Peyer's patch (tissue), 4 donors: ENCODE measurements around the gene FTO. TPM values are rescaled to one million over a fixed set of nuclear protein-coding genes. Genes with fewer than 3 reads are reported as not detected.
"Not testable (repeated sequence)": the region's sequence is repeated elsewhere in the genome, so short reads cannot be mapped to it uniquely, and the experiment has no call there.

ENCODE experiments used
- DNase-seq, 3 donors: peaks; one replicate each; pipeline ENCODE4 v3.0.0-alpha.2; 2017 to 2019
- H3K27ac ChIP-seq, 4 donors: fragments of 200-600 bp; sonication (generic); one replicate each; pipeline ENCODE4 v1.5.1; 2016 to 2019
- H3K27me3 ChIP-seq, 2 donors: fragments of 200-600 bp; sonication (generic); one replicate each; pipeline ENCODE4 v1.5.1; 2019
- H3K36me3 ChIP-seq, 3 donors: fragments of 200-600 bp; sonication (generic); one replicate each; pipeline ENCODE4 v1.5.1; 2016 to 2019
- H3K4me1 ChIP-seq, 4 donors: fragments of 200-600 bp; sonication (generic); one replicate each; pipeline ENCODE4 v1.5.1; 2016 to 2019
- H3K4me3 ChIP-seq, 4 donors: fragments of 200-600 bp; sonication (generic); 1 replicate in 3 of 4; 2 replicates in 1 of 4; pipeline ENCODE4 v1.5.1; 2016 to 2019; ENCODE audit warnings: mild to moderate bottlenecking in 1 of 4
- H3K9me3 ChIP-seq, 4 donors: fragments of 200-600 bp; sonication (generic); one replicate each; pipeline ENCODE4 v1.5.1; 2016 to 2019; ENCODE audit warnings: mild to moderate bottlenecking in 1 of 4
- POLR2A ChIP-seq, 2 donors: fragments of 450-650 bp; IDR thresholded peaks; one replicate each; pipeline ENCODE4 v1.5.1; 2017; ENCODE audit warnings: antibody characterized with exemption in 2 of 2, mild to moderate bottlenecking in 2 of 2, moderate library complexity in 2 of 2
- total RNA-seq, 4 donors: library from RNA; depleted of rRNA; stranded (reverse); fragments of >200 nt; gene quantifications; one replicate each; pipeline ENCODE4 v1.1.0, GENCODE V29; 2016
- TF ChIP-seq, protein P1 (sequence below), 6 experiments: fragments of 450-650 bp in 4 of 6; fragments of 200-600 bp in 2 of 6; sonication (generic) in 1 of 6; IDR thresholded peaks; one replicate each; pipeline ENCODE4 v1.5.1; 2017 to 2019; ENCODE audit warnings: antibody characterized with exemption in 6 of 6, mild to moderate bottlenecking in 3 of 6, moderate library complexity in 1 of 6

Gene FTO
- total RNA-seq, 4 donors from 2014 or later = 37.0 to 95.7 (median 45.1) TPM

DNA sequence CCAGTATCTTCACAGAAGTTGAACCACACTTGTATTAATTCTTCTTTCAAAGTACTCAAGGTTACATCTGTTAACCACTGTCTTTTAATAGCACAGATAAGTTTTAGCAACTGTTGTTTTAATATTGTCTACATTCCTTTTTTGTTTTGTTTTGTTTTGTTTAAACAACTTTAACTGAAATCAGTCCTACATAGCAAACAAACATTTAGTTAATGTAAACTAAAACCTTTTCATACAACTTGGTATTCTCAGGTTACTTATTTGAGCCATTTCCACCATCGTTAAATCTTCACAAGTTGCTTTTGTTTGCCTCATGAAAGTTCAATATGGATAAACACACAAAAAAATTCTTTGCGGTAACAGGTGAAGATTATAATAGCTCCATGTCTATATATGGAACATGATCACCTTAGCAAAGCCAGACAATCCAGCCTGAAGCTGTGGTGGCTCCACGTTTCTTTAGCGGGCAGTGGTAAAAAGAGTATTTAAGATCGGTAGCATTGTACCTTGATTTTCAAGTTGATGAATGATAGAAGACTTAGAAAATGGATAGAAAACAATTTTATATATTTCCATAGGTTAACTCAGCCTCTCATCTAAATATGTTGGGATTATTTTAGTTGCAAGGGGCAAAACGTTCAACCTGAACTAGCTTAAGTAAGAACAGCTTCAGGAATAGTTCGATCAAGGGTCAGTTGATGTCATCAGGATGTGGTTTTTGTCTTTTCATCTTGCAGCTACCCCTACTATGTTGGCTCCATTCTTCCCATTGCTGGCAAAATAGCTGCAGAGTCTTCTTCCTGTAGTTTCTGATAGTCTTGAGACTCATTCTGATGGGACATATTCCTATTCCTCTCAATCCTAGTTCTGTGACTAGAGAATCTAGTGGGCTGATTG lies 182.8 kb downstream of the FTO start:
- TF ChIP-seq, protein P1, sequence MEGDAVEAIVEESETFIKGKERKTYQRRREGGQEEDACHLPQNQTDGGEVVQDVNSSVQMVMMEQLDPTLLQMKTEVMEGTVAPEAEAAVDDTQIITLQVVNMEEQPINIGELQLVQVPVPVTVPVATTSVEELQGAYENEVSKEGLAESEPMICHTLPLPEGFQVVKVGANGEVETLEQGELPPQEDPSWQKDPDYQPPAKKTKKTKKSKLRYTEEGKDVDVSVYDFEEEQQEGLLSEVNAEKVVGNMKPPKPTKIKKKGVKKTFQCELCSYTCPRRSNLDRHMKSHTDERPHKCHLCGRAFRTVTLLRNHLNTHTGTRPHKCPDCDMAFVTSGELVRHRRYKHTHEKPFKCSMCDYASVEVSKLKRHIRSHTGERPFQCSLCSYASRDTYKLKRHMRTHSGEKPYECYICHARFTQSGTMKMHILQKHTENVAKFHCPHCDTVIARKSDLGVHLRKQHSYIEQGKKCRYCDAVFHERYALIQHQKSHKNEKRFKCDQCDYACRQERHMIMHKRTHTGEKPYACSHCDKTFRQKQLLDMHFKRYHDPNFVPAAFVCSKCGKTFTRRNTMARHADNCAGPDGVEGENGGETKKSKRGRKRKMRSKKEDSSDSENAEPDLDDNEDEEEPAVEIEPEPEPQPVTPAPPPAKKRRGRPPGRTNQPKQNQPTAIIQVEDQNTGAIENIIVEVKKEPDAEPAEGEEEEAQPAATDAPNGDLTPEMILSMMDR (IDR thresholded peaks at IDR 0.05) = no peak
- no peak for TF ChIP-seq POLR2A (IDR thresholded peaks at IDR 0.05)
- Histone ChIP-seq H3K36me3 (peaks cover 0 to 6% (median 0%) of the 10 kb centered on the region in 3 donors), H3K27me3 (no peaks in the 10 kb centered on the region), H3K4me3 (no peak overlapping the region), H3K4me1 (no peaks in the 10 kb centered on the region), H3K9me3 (no peaks in the 10 kb centered on the region), H3K27ac (no peak overlapping the region)
- DNase-seq = no peak

DNA sequence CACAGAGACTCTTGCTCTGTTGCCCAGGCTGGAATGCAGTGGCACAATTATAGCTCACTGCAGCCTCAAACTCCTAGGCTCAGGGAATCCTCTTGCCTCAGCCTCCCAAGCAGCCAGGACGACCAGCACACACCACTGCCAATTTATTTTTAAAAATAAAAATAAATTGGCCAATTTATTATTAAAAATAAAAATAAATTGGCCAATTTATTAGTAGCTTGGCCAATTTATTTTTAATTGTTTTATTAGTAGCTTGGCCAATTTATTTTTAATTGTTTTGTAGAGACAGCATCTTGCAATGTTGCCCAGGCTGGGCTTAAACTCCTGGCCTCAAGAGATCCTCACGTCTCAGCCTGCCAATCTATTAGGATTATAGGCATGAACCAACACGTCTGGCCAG lies 184.3 kb downstream of the FTO start:
- Histone ChIP-seq H3K27ac (no peak overlapping the region), H3K27me3 (no peaks in the 10 kb centered on the region), H3K4me1 (peaks cover 0 to under 1% (median 0%) of the 10 kb centered on the region in 4 donors), H3K9me3 (no peaks in the 10 kb centered on the region), H3K36me3 (peaks cover 0 to 6% (median 0%) of the 10 kb centered on the region in 3 donors), H3K4me3 (no peak overlapping the region)
- TF ChIP-seq, protein P1 (IDR thresholded peaks at IDR 0.05) = no peak
- no peak for TF ChIP-seq POLR2A (IDR thresholded peaks at IDR 0.05)
- no peak for DNase-seq

DNA sequence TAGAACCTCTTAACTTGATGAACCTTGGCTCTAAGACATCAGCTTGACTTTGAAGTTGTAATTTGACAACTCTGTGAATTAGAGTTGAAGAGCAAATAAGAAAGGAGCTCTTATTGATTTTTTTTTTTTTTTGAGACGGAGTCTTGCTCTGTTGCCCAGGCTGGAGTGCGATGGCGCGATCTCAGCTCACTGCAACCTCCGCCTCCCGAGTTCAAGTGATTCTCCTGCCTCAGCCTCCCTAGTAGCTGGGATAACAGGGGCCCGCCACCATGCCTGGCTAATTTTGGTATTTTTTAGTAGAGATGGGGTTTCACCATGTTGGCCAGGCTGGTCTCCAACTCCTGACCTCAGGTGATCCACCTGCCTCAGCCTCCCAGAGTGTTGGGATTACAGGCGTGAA lies 186.9 kb downstream of the FTO start:
- DNase-seq, H3K27ac ChIP-seq, H3K9me3 ChIP-seq, H3K4me3 ChIP-seq, H3K36me3 ChIP-seq, H3K27me3 ChIP-seq: not testable (repeated sequence)
- peaks cover 0 to 11% (median 0%) of the 10 kb centered on the region in 4 donors for H3K4me1 ChIP-seq

DNA sequence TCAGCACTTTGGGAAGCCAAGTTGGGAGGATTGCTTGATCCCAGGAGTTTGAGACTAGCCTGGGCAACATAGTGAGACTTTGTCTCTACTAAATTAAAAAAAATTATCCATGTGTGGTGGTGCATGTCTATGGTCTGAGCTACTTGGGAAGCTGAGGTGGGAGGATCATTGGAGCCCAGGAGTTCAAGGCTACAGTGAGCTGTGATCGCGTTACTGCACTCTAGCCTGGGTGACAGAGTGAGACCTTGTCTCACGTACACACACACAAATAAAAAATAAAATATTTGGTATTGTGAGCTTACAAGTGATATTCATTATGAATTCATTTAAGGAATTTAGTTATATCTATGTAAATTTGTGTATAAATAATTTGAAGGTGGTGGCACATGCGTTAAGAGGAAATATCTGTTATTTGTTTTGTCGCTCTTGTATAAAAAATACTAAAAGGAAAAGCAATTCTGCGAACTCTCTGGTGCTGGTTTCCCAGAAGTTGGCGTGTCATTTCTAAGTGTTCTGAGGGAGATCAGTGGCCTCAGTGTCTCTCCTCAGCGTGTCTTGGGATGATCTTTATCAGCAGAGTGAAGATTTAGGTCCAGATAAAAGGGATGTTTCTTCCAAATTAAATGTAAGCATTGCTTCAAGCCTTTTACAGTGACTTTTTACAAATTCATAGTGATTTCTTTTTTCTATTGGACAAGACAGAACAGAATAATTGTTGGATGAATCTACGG lies 187.6 kb downstream of the FTO start:
- peaks cover 0 to 11% (median 0%) of the 10 kb centered on the region in 4 donors for H3K4me1 ChIP-seq
- H3K27me3 ChIP-seq = no peaks in the 10 kb centered on the region
- no peak overlapping the region for H3K27ac ChIP-seq
- H3K36me3 ChIP-seq = peaks cover 0 to 6% (median 0%) of the 10 kb centered on the region in 3 donors
- no peak overlapping the region for H3K4me3 ChIP-seq
- no peak for DNase-seq
- no peaks in the 10 kb centered on the region for H3K9me3 ChIP-seq
- TF ChIP-seq POLR2A (IDR thresholded peaks at IDR 0.05) = no peak
- TF ChIP-seq, protein P1 (IDR thresholded peaks at IDR 0.05) = no peak

DNA sequence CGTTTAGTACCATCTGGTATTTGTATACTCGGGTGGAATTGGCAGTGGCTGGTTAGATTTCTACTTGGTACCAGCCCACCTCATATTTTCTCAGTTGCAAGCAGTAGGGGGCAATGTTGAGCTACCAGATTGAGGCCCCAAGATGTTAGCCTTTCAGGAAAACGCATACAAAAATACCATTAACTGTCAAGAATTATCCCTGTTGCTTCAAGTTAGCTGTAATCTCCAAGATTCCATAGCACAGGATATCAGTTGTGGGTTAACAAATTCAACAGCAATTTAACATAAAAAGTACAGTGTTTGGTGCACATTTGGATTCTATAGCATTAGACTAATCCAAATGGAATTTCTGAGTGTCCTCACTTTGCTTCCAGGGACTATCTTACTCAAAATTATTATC lies 188.2 kb downstream of the FTO start:
- Histone ChIP-seq H3K27me3 (no peaks in the 10 kb centered on the region), H3K4me1 (peaks cover 0 to 11% (median 0%) of the 10 kb centered on the region in 4 donors), H3K27ac (no peak overlapping the region), H3K4me3 (no peak overlapping the region), H3K36me3 (peaks cover 0 to 6% (median 0%) of the 10 kb centered on the region in 3 donors), H3K9me3 (no peaks in the 10 kb centered on the region)
- DNase-seq = peak in 1 of 3 donors; percentile 59
- TF ChIP-seq, protein P1 (IDR thresholded peaks at IDR 0.05) = peak in 5 of 6 experiments; percentile 41 to 70 (median 65)
- no peak for TF ChIP-seq POLR2A (IDR thresholded peaks at IDR 0.05)
